GM21360 (cell line): ENCODE data around the gene USP49.
"Not testable (repeated sequence)": the region's sequence is repeated elsewhere in the genome, so short reads cannot be mapped to it uniquely, and the experiment has no call there.

Experiments
- ATAC-seq: cut with Tn5 transposase; IDR thresholded peaks from one replicate; pipeline ENCODE4 v1.9.1; 2021; ENCODE audit warnings: mild to moderate bottlenecking, moderate library complexity; ENCODE audit not compliant: unreplicated experiment

The USP49 gene

GRCh38 chr6:41783106-41783780 is 111.9 kb downstream of the USP49 start:
- ATAC-seq: no peak

DNA sequence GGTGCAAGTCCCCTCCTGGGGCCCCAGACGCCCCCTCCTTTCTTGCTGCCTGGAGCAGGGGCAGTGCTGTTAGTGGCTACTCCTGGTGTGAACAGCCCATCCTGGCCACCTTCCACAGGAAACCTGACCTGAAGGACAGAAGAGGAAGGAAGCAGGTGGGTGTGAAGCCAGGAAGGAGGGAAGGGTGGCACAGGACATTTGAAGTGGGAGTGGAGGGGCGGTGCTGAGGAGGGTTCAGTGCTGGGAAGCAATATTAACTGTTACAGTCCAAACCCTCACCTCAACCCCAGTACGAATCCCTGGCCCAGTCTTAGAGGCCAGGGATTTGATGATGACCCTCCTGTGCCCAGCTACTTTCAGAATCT is 113.8 kb downstream of the USP49 start:
- ATAC-seq: no peak

GRCh38 chr6:41780551-41781365 is 114.4 kb downstream of the USP49 start, which contains the start of gene PRICKLE4:
PRICKLE4 (plus strand) TSS chr6:41780782; CDS start chr6:41783474, 2,692 bp downstream.
- ATAC-seq: no peak

DNA sequence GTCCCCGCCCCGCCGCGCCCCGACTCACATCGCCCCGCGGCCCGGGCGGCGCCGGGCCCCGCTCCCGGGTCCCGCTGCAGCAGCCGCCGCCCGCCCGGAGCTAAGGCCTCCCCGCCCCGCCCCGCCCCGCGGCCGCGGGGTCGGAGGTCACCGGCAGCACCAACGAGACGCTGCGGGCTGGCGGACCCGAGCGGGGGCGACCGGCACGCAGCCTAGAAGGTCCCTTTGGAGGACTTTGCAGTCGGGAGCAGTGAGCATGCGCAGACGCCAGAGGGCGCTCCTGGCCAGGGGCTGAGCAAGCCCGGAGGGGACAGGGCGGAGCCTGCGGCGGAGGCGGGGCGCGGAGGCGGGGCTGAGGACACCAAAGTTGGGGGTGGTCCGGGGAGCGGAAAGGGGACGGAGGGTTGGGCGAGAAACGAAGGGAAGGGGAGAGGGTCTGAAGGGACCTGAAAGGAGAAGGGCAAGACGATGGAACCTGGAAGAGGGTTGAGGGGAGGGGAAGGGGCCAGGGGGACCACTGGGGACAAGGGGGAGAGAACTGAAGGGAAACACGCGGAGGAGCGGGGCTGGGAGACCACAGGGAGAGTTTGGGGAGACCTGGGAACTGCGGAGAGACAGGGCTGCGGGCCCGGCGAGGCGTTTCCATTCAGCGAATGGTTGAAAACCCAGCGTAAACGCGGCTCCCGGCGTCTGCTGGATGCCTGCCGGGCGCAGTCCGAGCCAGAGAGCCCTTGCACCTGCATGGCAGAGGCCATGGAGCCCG is 115.2 kb downstream of the USP49 start, which contains the start of gene FRS3:
Gene FRS3, minus strand, starts transcription at position 113 of the 763 bp plus-strand sequence. CDS start 2,913 bp downstream, outside the sequence.
- ATAC-seq: peak; percentile 89

- ATAC-seq: no peak
Observed at GRCh38 chr6:41779336-41779735, 115.8 kb downstream of the USP49 start.

DNA sequence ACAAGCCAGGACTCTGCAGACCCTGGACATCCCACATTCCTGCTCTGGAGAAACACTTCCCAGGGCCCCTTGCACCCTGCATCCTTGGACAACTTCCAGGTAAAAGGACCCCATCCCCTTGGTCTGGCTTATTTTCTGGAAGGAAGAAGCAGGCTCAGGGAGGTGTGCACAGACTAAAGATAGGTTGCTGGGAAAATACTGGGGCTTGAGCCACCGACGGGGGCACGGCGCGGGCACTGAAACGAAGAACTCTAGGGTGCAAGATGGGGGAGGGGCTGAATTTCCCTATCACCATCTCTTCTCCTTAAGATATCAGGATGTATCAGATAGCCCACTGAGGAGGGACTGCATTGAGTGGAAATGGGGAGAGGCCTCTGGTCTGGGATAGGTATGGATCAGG is 116.3 kb downstream of the USP49 start:
- ATAC-seq: no peak

GRCh38 chr6:41777551-41778285 is 117.5 kb downstream of the USP49 start:
- no peak for ATAC-seq

DNA sequence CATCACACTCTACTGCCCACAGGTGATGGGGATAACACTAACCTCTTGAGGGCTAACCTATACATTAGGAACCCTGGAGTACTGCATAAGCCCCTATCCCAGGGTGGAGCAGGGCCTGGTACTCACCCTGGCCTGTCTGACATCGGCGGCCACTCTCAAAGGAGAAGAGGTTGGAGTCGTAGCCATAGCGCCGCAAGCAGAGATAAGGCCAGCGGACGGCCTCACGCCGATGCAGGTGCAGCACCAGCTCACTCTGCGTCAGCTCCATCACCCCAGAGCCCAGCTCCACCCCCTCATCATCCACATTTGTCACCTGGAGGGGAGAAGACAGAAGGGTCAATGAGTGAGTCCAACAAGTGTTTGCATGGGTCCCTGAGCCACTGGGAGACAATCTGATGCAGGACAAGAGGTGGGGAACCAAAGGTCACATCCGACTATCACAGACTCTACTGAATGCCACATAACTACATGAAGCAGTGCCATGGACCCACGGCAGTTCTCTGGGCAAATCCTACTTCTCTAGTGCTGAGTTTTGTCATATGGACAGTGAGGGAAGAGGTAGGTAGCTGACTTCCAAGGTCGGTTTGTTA is 119.8 kb downstream of the USP49 start:
- no peak for ATAC-seq

DNA sequence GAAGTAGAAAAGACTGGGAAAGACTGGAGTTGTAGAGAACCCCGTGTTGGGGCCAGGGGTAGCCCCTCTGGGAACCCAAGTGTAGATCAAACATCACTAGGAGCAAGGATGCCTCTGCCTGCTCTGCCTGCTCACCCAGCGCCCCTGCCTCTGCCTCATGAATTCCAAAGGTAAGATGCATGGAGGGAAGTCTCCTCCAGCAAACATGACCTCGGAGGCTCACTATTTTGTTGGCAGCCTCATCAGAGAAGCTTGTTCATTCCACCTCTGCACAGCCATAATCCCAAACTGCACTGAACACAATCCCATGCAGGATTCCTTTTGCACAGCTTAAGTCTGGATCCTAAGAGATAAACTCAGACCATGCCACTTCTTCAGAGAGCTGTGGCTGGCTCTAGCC is 120.3 kb downstream of the USP49 start:
- no peak for ATAC-seq

DNA sequence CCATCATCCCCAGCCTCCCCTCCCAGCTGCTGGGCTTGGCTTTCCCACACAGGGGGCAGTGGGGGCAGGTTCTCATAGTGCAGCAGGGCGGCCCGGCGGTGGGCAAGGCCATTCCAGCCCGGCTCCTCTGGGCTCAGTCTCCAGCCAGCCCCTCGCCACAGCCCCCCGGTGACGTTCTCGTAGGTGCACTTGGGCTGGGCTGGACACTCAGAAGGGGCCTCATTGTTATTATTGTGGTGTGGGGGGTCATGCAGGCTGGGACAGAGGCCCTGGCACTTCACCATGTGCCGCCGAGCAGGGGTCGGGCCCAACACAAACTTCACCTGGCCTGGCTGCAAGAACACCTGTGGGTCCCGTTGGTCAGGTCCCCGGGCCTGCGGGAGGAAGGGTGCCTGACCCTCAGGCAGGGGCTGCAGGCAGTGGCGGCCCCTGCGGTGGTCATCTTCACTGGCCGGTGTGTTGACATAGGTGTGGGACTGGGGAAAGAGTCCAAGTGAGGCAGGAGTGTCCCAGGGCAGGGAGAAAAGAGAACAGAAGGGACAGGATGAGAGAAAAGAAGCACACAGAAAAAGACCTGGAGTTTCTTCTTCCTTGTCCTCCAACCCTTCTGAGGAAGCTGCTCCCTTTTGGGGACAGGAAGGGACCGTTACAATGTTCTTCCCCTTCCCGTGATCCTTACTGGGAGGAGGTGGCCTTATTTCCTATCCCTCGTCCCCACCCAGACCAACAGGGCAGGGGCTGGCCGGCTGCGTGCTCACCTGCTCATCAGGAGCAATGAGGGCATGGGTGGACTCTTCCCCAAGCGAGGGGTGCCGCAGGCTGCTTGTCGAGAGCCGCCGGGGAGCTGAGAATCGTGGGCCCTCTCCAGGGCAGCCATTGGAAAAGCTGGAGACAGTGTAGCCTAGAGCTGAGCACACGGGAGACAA is 123.9 kb downstream of the USP49 start:
- no peak for ATAC-seq

- ATAC-seq: no peak
Observed at GRCh38 chr6:41770381-41771057, 124.7 kb downstream of the USP49 start.

DNA sequence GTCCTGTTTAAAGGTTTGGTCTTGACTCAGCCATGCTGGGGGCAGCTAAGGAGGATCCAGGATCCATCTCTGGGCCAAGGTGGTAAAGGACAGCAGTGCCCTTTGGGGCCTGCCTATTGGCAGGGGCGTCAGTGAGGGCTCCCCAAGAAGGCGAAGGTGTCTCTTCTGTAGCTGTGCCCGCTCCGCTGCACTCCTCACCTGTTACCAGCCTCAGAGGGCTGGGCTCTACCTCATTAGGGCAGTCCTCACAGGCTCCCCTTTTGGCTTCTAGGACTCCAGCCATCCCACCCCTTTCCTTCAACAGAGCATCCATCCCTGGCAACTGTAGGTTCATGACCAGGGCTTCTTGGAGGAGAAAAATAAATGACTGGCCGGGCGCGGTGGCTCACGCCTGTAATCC is 125.8 kb downstream of the USP49 start:
- no peak for ATAC-seq

- ATAC-seq: no peak
Observed at GRCh38 chr6:41768545-41769308, 126.4 kb downstream of the USP49 start.

GRCh38 chr6:41767112-41767833 is 127.9 kb downstream of the USP49 start:
- no peak for ATAC-seq

- not testable (repeated sequence) for ATAC-seq
Observed at GRCh38 chr6:41766043-41766664, 129.0 kb downstream of the USP49 start.

GRCh38 chr6:41763470-41763869 is 131.7 kb downstream of the USP49 start:
- no peak for ATAC-seq
